Superior temporal gyrus (tissue), 1 donor: ENCODE results near the gene ADAM17.
A peak's percentile ranks its signal among the peaks of the same experiment; 100 is the strongest.

Experiments used
- DNase-seq: peaks from one replicate; pipeline ENCODE4 v3.0.0-alpha.2; 2016; ENCODE audit errors: extremely low spot score

The ADAM17 gene

GRCh38 chr2:9472511-9472910 lies 83.1 kb downstream of the ADAM17 start:
- DNase-seq, result no peak

- peak; percentile 69 for DNase-seq
Observed at GRCh38 chr2:9471206-9471605, 84.4 kb downstream of the ADAM17 start.

- DNase-seq, result no peak
Observed at GRCh38 chr2:9467687-9468086, 87.9 kb downstream of the ADAM17 start.

GRCh38 chr2:9466147-9466683 lies 89.4 kb downstream of the ADAM17 start:
- DNase-seq, result no peak

- DNase-seq, result no peak
Observed at GRCh38 chr2:9465170-9465569, 90.5 kb downstream of the ADAM17 start.

- DNase-seq, result no peak
Observed at GRCh38 chr2:9463698-9464034, 92.0 kb downstream of the ADAM17 start.

GRCh38 chr2:9462886-9463697 lies 92.5 kb downstream of the ADAM17 start:
- DNase-seq, result no peak

GRCh38 chr2:9462313-9462712 lies 93.3 kb downstream of the ADAM17 start:
- no peak for DNase-seq

GRCh38 chr2:9461079-9461478 lies 94.6 kb downstream of the ADAM17 start:
- no peak for DNase-seq

- no peak for DNase-seq
Observed at GRCh38 chr2:9460441-9461017, 95.1 kb downstream of the ADAM17 start.

- DNase-seq, result no peak
Observed at GRCh38 chr2:9451231-9451630, 104.4 kb downstream of the ADAM17 start.

- DNase-seq, result no peak
Observed at GRCh38 chr2:9445089-9445488, 110.5 kb downstream of the ADAM17 start.

GRCh38 chr2:9443526-9443925 lies 112.1 kb downstream of the ADAM17 start:
- no peak for DNase-seq

- peak; percentile 49 for DNase-seq
Observed at GRCh38 chr2:9441556-9441955, 114.1 kb downstream of the ADAM17 start.

GRCh38 chr2:9440058-9440727 lies 115.4 kb downstream of the ADAM17 start:
- peak; percentile 51 for DNase-seq

- no peak for DNase-seq
Observed at GRCh38 chr2:9439536-9439935, 116.1 kb downstream of the ADAM17 start.
